H1 (cell line): Measurements from ENCODE around the gene LRRC74A. TPM values are rescaled to one million over a fixed set of nuclear protein-coding genes. Genes with fewer than 3 reads are reported as not detected.

Source experiments
- CTCF ChIA-PET: fragments of 300-600 bp; sonication (Branson Sonifier 250); formaldehyde crosslinking; loops from one replicate; lab custom pipeline; 2021; ENCODE audit not compliant: partially characterized antibody; lab: Charles Lee
- POLR2A ChIA-PET: fragments of 300-600 bp; sonication (Branson Sonifier 250); formaldehyde crosslinking; loops from one replicate; lab custom pipeline; 2021; ENCODE audit warnings: inconsistent platforms; ENCODE audit not compliant: partially characterized antibody; lab: Charles Lee
- DNase-seq, 2 experiments: peaks; one replicate each; pipeline versions ENCODE4 v3.0.0 to v3.0.0-alpha.2; 2010 to 2022; ENCODE audit warnings: low spot score in 2 of 2, low read depth in 1 of 2, mixed read lengths in 1 of 2
- FAIRE-seq: peaks from 2 replicates; lab custom pipeline; 2011; peaks lifted over from hg19 to GRCh38; lab: Jason Lieb, UNC
- H2AFZ ChIP-seq: 2 replicates; pipeline ENCODE4 v1.8.1; 2012; ENCODE audit warnings: low read length, inconsistent platforms
- H2AK5ac ChIP-seq: 2 replicates; pipeline ENCODE4 v1.6.1; 2013; ENCODE audit warnings: low read depth, low read length
- H2BK120ac ChIP-seq: replicated peaks from 2 replicates; pipeline ENCODE3; 2013; ENCODE audit warnings: low read depth, low read length, inconsistent platforms
- H2BK12ac ChIP-seq: 2 replicates; pipeline ENCODE4 v1.6.1; 2013; ENCODE audit warnings: low read depth, low read length
- H2BK15ac ChIP-seq: 2 replicates; pipeline ENCODE4 v1.6.1; 2013; ENCODE audit warnings: low read length
- H2BK20ac ChIP-seq: 2 replicates; pipeline ENCODE4 v1.6.1; 2013; ENCODE audit warnings: low read length
- H2BK5ac ChIP-seq: 2 replicates; pipeline ENCODE4 v1.6.1; 2013; ENCODE audit warnings: low read depth, low read length
- H3K14ac ChIP-seq: 2 replicates; pipeline ENCODE4 v1.6.1; 2013; ENCODE audit warnings: inconsistent platforms; ENCODE audit not compliant: insufficient read length
- H3K18ac ChIP-seq: 2 replicates; pipeline ENCODE4 v1.6.1; 2013; ENCODE audit warnings: low read length; ENCODE audit errors: extremely low read depth
- H3K23ac ChIP-seq: 2 replicates; pipeline ENCODE4 v1.6.1; 2013; ENCODE audit warnings: inconsistent platforms; ENCODE audit not compliant: insufficient read length
- H3K23me2 ChIP-seq: 2 replicates; pipeline ENCODE4 v1.6.1; 2013; ENCODE audit warnings: low read depth, low read length
- H3K27ac ChIP-seq: 2 replicates; pipeline ENCODE4 v1.6.1; 2011; ENCODE audit warnings: low read depth, low read length, inconsistent platforms
- H3K27me3 ChIP-seq, 4 experiments: replicated peaks in 1 of 4; 1 replicate in 1 of 4; 2 replicates in 3 of 4; pipeline versions ENCODE4 v1.6.1 to v1.8.1; 2011 to 2013; ENCODE audit warnings: low read length in 3 of 4, mild to moderate bottlenecking in 3 of 4, inconsistent platforms in 2 of 4, mixed read lengths in 2 of 4, moderate library complexity in 1 of 4; ENCODE audit not compliant: control insufficient read depth in 3 of 4, insufficient read depth in 3 of 4; ENCODE audit errors: extremely low read depth in 1 of 4
- H3K36me3 ChIP-seq, 4 experiments: 2 replicates each; pipeline versions ENCODE4 v1.6.1 to v1.8.1; 2011 to 2013; ENCODE audit warnings: mild to moderate bottlenecking in 4 of 4, low read length in 3 of 4, moderate library complexity in 2 of 4, control low read depth in 1 of 4, inconsistent platforms in 1 of 4; ENCODE audit not compliant: insufficient read depth in 4 of 4, control insufficient read depth in 2 of 4
- H3K4ac ChIP-seq: replicated peaks from 2 replicates; pipeline ENCODE3; 2013; ENCODE audit warnings: low read length, low read depth, mixed read lengths, inconsistent platforms; ENCODE audit not compliant: insufficient read length
- H3K4me1 ChIP-seq, 4 experiments: replicated peaks in 1 of 4; 1 replicate in 1 of 4; 2 replicates in 3 of 4; pipeline versions ENCODE4 v1.6.1 to v1.8.1; 2011 to 2013; ENCODE audit warnings: low read length in 3 of 4, inconsistent platforms in 2 of 4, mixed read lengths in 1 of 4; ENCODE audit not compliant: insufficient read depth in 4 of 4, control insufficient read depth in 3 of 4
- H3K4me2 ChIP-seq, 2 experiments: 2 replicates each; pipeline versions ENCODE4 v1.6.1 to v1.8.1; 2011 to 2013; ENCODE audit warnings: low read depth in 2 of 2, low read length in 2 of 2, control low read depth in 1 of 2, inconsistent platforms in 1 of 2, mild to moderate bottlenecking in 1 of 2; ENCODE audit not compliant: insufficient read depth in 1 of 2
- H3K4me3 ChIP-seq, 4 experiments: fragments of 200-600, 300-600 bp in 1 of 4; sonication (generic), shearing (Covaris generic), sonication (Bioruptor Twin) in 1 of 4; 2 replicates each; pipeline versions ENCODE4 v1.5.1 to v1.8.1; 2011 to 2016; ENCODE audit warnings: low read length in 4 of 4, low read depth in 3 of 4, control low read depth in 2 of 4, inconsistent platforms in 2 of 4, mild to moderate bottlenecking in 2 of 4, mixed read lengths in 1 of 4, moderate library complexity in 1 of 4; ENCODE audit not compliant: insufficient read depth in 2 of 4; ENCODE audit errors: extremely low read depth in 1 of 4
- H3K56ac ChIP-seq: replicated peaks from 2 replicates; pipeline ENCODE3; 2013; ENCODE audit warnings: low read depth, mild to moderate bottlenecking, mixed read lengths, low read length, inconsistent platforms; ENCODE audit not compliant: insufficient read length
- H3K79me1 ChIP-seq: 2 replicates; pipeline ENCODE4 v1.6.1; 2013; ENCODE audit warnings: low read depth, low read length, control low read depth
- H3K79me2 ChIP-seq, 2 experiments: 2 replicates each; pipeline versions ENCODE4 v1.6.1 to v1.8.1; 2012 to 2013; ENCODE audit warnings: low read length in 2 of 2, mild to moderate bottlenecking in 2 of 2, inconsistent platforms in 1 of 2; ENCODE audit not compliant: insufficient read depth in 2 of 2, control insufficient read depth in 1 of 2
- H3K9ac ChIP-seq, 4 experiments: replicated peaks in 1 of 4; 1 replicate in 1 of 4; 2 replicates in 3 of 4; pipeline versions ENCODE4 v1.6.1 to v1.8.1; 2011 to 2013; ENCODE audit warnings: low read depth in 3 of 4, low read length in 3 of 4, control low read depth in 2 of 4, mild to moderate bottlenecking in 2 of 4, moderate library complexity in 2 of 4, inconsistent platforms in 1 of 4; ENCODE audit errors: extremely low read depth in 1 of 4
- H3K9me3 ChIP-seq, 2 experiments: 2 replicates each; pipeline versions ENCODE4 v1.6.1 to v1.8.1; 2012 to 2013; ENCODE audit warnings: mild to moderate bottlenecking in 2 of 2, moderate library complexity in 2 of 2, control low read depth in 1 of 2, inconsistent platforms in 1 of 2, low read depth in 1 of 2, low read length in 1 of 2, mixed read lengths in 1 of 2; ENCODE audit not compliant: insufficient read depth in 2 of 2
- H4K20me1 ChIP-seq, 2 experiments: replicated peaks in 1 of 2; 2 replicates each; pipeline versions ENCODE3 to v1.8.1; 2011 to 2013; ENCODE audit warnings: inconsistent platforms in 2 of 2, low read length in 2 of 2, mild to moderate bottlenecking in 1 of 2; ENCODE audit not compliant: insufficient read depth in 2 of 2, control insufficient read depth in 1 of 2
- H4K5ac ChIP-seq: 2 replicates; pipeline ENCODE4 v1.6.1; 2013; ENCODE audit warnings: low read length, low read depth, mixed read lengths, inconsistent platforms; ENCODE audit not compliant: insufficient read length
- H4K8ac ChIP-seq: 2 replicates; pipeline ENCODE4 v1.8.0; 2013; ENCODE audit warnings: mild to moderate bottlenecking, moderate library complexity, low read length, inconsistent platforms; ENCODE audit not compliant: insufficient read depth; ENCODE audit errors: extremely low read depth
- H4K91ac ChIP-seq: replicated peaks from 2 replicates; pipeline ENCODE3; 2013; ENCODE audit warnings: low read length, mixed read lengths, inconsistent platforms; ENCODE audit not compliant: insufficient read length
- BCL11A ChIP-seq, 2 experiments: IDR thresholded peaks; one replicate each; pipeline ENCODE4 v1.6.1; 2011; ENCODE audit warnings: low read depth in 2 of 2, low read length in 2 of 2, mild to moderate bottlenecking in 2 of 2
- HDAC6 ChIP-seq: IDR thresholded peaks from one replicate; pipeline ENCODE4 v1.7.1; 2012; ENCODE audit warnings: low read depth, mild to moderate bottlenecking, inconsistent platforms, low read length, moderate library complexity
- USF2 ChIP-seq: IDR thresholded peaks from 2 replicates; pipeline ENCODE4 v1.6.1; 2011; ENCODE audit warnings: low read length, improper control_type of control experiment
- WGBS, 2 experiments: shearing (Covaris generic) in 1 of 2; methylation state at CpG; one replicate each; pipeline versions ENCODE4 v1.1.6 to v1.1.7; 2013 to 2015; ENCODE audit warnings: low lambda C conversion rate in 2 of 2, mixed read lengths in 2 of 2, inconsistent platforms in 1 of 2, low coverage in 1 of 2, missing lambda C conversion rate in 1 of 2; ENCODE audit not compliant: insufficient replicate concordance in 2 of 2, insufficient coverage in 1 of 2, insufficient read length in 1 of 2; ENCODE audit errors: extremely low coverage in 1 of 2, missing lambda C conversion rate in 1 of 2; 5-methylcytosine and 5-hydroxymethylcytosine counted together
- polyA plus RNA-seq, 7 experiments: library from polyadenylated mRNA; depleted of rRNA in 3 of 7; stranded (reverse) in 5 of 7; unstranded in 2 of 7; fragments of >200 nt in 5 of 7; fragments of 200-250 nt in 2 of 7; gene quantifications; 1 replicate in 5 of 7; 2 replicates in 1 of 7; 4 replicates in 1 of 7; pipeline versions ENCODE4 v1.2.1 to v1.2.3, GENCODE V29; 2011 to 2013; ENCODE audit warnings: missing spikeins in 2 of 7, mixed read lengths in 2 of 7
- total RNA-seq: library from RNA; stranded (reverse); fragmentation: NEBNext Ultra II Directional; extraction: Animal tissue kit (Norgen Biotek cat#: 25700); gene quantifications from 2 replicates; pipeline ENCODE4 v1.2.1, GENCODE V29; 2021

Gene LRRC74A
- total and polyA plus RNA-seq, 2 of the 8 experiments (the other 6 are each of a cell fraction or from before 2014, with no cell fraction given), result not detected

DNA sequence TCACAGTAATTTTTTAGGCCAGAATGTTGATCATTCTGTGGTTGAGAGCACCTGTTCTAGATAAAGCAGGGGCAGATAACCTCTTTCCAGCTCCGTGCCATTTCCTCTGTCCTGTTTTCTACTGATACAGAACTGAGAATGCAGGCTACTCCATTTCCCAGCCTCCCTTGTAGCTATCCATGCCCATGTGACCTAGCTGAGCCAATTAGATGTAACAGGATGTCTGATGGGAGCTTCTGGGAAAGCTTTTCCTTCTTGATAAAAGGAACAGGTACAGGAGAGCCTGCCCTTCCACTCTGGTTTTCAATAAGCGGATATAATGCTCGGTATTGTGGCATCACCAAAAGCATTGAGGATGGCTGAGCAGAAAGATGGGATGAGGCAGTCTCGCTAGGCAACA is 54.2 kb downstream of the LRRC74A start:
- no peak overlapping the region for H4K8ac ChIP-seq
- H3K23me2 ChIP-seq, result no peaks in the 10 kb centered on the region
- H2BK120ac ChIP-seq, result no peak overlapping the region
- no peak overlapping the region for H3K9ac ChIP-seq
- no peak overlapping the region for H4K5ac ChIP-seq
- TF ChIP-seq HDAC6, result no peak
- TF ChIP-seq BCL11A (IDR thresholded peaks at IDR 0.05; ENCODE audit: low read depth in 2 of 2, low read length in 2 of 2), result no peak
- peak; percentile 58; the same call in 1 of the 2 replicates for TF ChIP-seq USF2
- no peak overlapping the region for H3K56ac ChIP-seq
- no peaks in the 10 kb centered on the region for H3K36me3 ChIP-seq
- H3K23ac ChIP-seq, result no peak overlapping the region
- no peak overlapping the region for H3K4ac ChIP-seq
- CTCF ChIA-PET, result interaction anchor here (0.7 to 27.4 kb wide), 12 partner anchors 9 to 256 kb away, joined by 3 to 719 read pairs (median 8); no protein-coding TSS in a partner anchor
- H4K91ac ChIP-seq, result no peak overlapping the region
- no peak overlapping the region for H2AFZ ChIP-seq
- H4K20me1 ChIP-seq, result no peaks in the 10 kb centered on the region
- H3K14ac ChIP-seq, result no peak overlapping the region
- H3K4me2 ChIP-seq, result no peak overlapping the region
- no peak overlapping the region for H2BK5ac ChIP-seq
- no peak overlapping the region for H2BK15ac ChIP-seq
- H2AK5ac ChIP-seq, result no peak overlapping the region
- no peak overlapping the region for H3K18ac ChIP-seq
- no peaks in the 10 kb centered on the region for H3K79me2 ChIP-seq
- 0 out of 7 replicates have a peak, but pooled peaks cover 0 to 2% (median 0%) of the 10 kb centered on the region in 4 experiments for H3K27me3 ChIP-seq
- POLR2A ChIA-PET, result interaction anchor here (1.3 kb wide), 1 partner anchor 24 kb away, joined by 3 read pairs; no protein-coding TSS in a partner anchor
- H3K9me3 ChIP-seq, result peaks cover 0 to 4% of the 10 kb centered on the region in 2 experiments; a peak in 3 of 4 replicates
- no peak for FAIRE-seq
- no peak overlapping the region for H3K4me3 ChIP-seq
- 91% methylated on average over 4 of the region's 4 CpGs; no CpG with 5 or more reads in 1 of the 2 experiments for WGBS, 2 experiments
- no peak for DNase-seq
- H3K4me1 ChIP-seq, result peaks cover 0 to 4% (median 1%) of the 10 kb centered on the region in 4 experiments; a peak in 3 of 7 replicates
- H2BK12ac ChIP-seq, result no peak overlapping the region
- H3K79me1 ChIP-seq, result no peaks in the 10 kb centered on the region
- no peak overlapping the region for H2BK20ac ChIP-seq
- no peak overlapping the region for H3K27ac ChIP-seq
